DMS 273 (cell line): Measurements from ENCODE around the gene OR2C1.
A peak's percentile ranks its signal among the peaks of the same experiment; 100 is the strongest.

Source experiments
- DNase-seq: peaks from one replicate; lab custom pipeline; 2025; ENCODE audit not compliant: unreplicated experiment; lab: John Stamatoyannopoulos, UW

The OR2C1 gene

DNA sequence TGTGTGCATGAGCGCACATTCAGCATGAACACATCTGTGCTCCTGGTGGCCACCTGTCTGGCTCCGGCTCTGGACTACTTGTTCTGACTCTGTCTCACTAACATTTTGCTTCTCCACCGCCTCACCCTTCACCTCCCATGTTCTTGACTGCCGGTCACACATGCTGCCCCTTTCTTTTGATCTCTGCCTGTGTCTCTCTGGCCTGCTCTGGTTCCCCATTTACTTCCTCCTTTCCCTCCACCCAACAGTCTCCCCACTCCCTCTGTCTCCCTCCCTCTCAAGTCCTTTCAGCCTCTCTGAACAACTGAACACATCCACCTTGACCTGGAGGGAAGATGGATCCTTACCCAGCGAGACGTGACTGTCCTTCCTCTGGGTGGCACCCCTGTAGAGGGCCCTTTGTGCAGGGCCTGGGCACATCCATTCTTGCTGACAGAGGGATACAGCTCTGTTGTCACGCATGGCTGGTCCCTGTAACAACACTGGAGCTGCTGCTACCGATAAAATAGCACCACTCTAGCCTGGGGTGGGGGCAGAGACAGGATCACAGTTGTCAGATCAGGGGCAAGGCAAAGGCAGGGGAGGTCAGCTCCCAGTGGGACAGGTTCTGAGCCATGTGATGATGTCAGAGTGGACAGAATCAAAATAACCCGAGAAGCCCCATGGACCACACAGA lies 34.1 kb downstream of the OR2C1 start:
- DNase-seq, result no peak

DNA sequence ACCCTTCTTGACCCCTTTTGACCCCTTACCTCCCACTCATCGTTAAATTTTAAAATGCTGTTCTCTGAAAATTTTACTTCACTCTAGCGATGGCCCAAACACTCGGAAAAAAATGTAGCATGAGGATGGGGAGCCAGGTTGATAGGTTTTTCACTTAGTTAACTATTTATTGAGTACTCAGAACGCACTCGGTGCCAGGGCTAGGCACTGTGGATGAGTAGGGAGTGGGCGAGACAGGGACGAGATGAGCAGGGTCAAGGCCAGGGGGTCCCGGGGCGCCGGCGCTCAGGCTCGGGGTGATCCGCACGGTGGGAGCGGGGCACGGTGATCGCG lies 44.7 kb downstream of the OR2C1 start:
- no peak for DNase-seq

DNA sequence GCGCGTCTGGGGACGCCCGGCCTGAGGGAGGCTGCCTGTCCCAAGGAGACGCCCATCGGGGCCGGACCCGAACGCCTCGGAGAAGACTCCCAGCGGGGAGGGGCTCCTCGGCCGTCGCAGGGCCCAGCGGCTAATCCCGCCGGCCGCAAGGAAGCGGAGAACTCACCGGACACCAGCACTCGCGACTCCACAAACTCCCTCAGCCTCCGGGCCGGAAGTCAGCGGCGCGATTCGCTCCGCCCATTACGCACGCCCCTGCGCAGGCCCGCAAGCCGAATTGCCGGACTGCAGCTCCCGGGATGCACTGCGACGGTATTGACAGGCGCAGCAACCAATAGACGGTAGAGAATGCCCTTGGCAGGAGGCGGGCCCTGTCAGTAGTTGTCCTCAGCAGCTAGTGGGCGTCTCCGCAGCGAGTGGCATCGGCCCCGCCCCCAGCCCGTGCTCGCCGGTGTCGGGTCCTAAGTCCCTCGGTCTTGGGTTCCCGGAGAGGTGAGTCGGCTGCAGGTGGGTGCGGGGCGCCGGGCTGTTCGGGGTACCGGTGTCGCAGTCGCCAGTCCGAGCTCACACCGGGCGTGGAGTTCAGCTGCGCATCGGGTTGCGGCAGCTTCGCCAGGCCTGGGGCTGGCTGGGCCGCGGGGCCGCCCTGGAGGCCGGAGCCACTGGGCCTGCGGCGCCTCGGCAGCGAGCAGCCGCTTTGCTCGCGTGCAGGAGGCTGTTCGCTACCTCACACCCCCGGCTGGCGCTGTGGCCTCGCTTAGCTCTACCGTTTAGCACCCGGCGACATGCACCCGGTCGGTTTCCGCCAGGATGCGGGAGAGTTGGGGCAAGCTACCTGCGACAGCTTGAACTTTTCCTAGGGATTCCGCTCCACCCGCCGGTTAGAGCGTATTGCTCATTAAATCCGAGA lies 45.3 kb downstream of the OR2C1 start, which contains the start of the genes ZNF174 and ZSCAN32:
Gene ZNF174 (plus strand): TSS at position 437 of the 910 bp plus-strand sequence. CDS start 790 bp downstream, outside the sequence.
Gene ZSCAN32 (minus strand): TSS at position 226 of the 910 bp plus-strand sequence. CDS start 3,447 bp downstream, outside the sequence.
- peak; percentile 99 for DNase-seq

DNA sequence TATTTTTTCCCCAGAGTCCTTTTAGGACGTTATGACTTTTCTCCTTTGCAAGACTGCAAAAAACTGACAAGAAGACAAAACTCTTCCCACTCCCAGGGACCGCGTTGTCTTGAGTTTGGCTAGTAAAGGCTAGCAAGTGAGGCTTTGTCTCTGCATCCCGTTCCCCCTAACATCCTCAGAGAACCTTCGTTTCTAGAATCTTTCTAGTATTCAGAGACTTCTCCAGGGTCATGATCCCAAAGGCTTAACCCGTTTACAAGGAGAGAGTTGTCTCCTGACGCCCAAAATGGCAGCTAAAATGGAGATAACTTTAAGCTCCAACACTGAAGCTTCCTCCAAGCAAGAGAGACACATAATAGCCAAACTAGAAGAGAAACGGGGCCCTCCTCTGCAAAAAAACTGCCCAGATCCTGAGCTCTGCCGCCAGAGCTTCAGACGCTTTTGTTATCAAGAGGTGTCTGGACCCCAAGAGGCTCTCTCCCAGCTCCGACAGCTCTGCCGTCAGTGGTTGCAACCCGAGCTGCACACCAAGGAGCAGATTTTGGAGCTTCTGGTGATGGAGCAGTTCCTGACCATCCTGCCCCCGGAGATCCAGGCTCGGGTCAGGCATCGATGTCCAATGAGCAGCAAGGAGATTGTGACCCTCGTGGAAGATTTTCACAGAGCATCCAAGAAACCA lies 46.2 kb downstream of the OR2C1 start:
- peak; percentile 68 for DNase-seq
